GM03348 (cell line): Measurements from ENCODE around the gene CCDC172.
A peak's percentile ranks its signal among the peaks of the same experiment; 100 is the strongest.

Experiments used
- DNase-seq: peaks from one replicate; pipeline ENCODE4 v3.0.0; 2012; ENCODE audit warnings: low spot score

Gene CCDC172

GRCh38 chr10:116324227-116324950, at the start of gene CCDC172:
TSS of gene CCDC172 (plus strand) at chr10:116324448. CDS start at chr10:116325012, 564 bp downstream.
- no peak for DNase-seq

GRCh38 chr10:116276981-116277380, 47.3 kb upstream of the CCDC172 start:
- DNase-seq, result no peak

GRCh38 chr10:116278846-116279245, 45.4 kb upstream of the CCDC172 start:
- peak; percentile 64 for DNase-seq

GRCh38 chr10:116281775-116282174, 42.5 kb upstream of the CCDC172 start:
- DNase-seq, result peak; percentile 16

- DNase-seq, result no peak
Measured at GRCh38 chr10:116286626-116287200, 37.5 kb upstream of the CCDC172 start.

- DNase-seq, result peak; percentile 66
Measured at GRCh38 chr10:116287906-116288501, 36.2 kb upstream of the CCDC172 start.

GRCh38 chr10:116289652-116290051, 34.6 kb upstream of the CCDC172 start:
- no peak for DNase-seq

- no peak for DNase-seq
Measured at GRCh38 chr10:116292493-116292892, 31.8 kb upstream of the CCDC172 start.

- DNase-seq, result no peak
Measured at GRCh38 chr10:116296291-116296721, 27.9 kb upstream of the CCDC172 start.

- no peak for DNase-seq
Measured at GRCh38 chr10:116298586-116298985, 25.7 kb upstream of the CCDC172 start.

- DNase-seq, result peak; percentile 7
Measured at GRCh38 chr10:116300542-116300941, 23.7 kb upstream of the CCDC172 start.

- DNase-seq, result no peak
Measured at GRCh38 chr10:116304923-116305322, 19.3 kb upstream of the CCDC172 start.

GRCh38 chr10:116306847-116307246, 17.4 kb upstream of the CCDC172 start:
- no peak for DNase-seq

- DNase-seq, result no peak
Measured at GRCh38 chr10:116307455-116307854, 16.8 kb upstream of the CCDC172 start.

- DNase-seq, result no peak
Measured at GRCh38 chr10:116311016-116311415, 13.2 kb upstream of the CCDC172 start.

GRCh38 chr10:116311706-116312490, 12.3 kb upstream of the CCDC172 start:
- DNase-seq, result no peak

- no peak for DNase-seq
Measured at GRCh38 chr10:116312548-116312947, 11.7 kb upstream of the CCDC172 start.

GRCh38 chr10:116316503-116316902, 7.7 kb upstream of the CCDC172 start:
- no peak for DNase-seq

GRCh38 chr10:116324951-116325635, 845 bp downstream of the CCDC172 start:
- no peak for DNase-seq

GRCh38 chr10:116325987-116326386, 1.7 kb downstream of the CCDC172 start:
- DNase-seq, result no peak

GRCh38 chr10:116329153-116329552, 4.9 kb downstream of the CCDC172 start:
- DNase-seq, result no peak

GRCh38 chr10:116331815-116332214, 7.6 kb downstream of the CCDC172 start:
- no peak for DNase-seq
